Psoas muscle (tissue), 8 donors: Measurements from ENCODE around the gene HRC. TPM values are rescaled to one million over a fixed set of nuclear protein-coding genes. Genes with fewer than 3 reads are reported as not detected.

Experiments
- ATAC-seq, 4 donors: fragments of 200-7000 bp; cut with Tn5 transposase; one replicate each; pipeline ENCODE4 v1.9.1; 2020; ENCODE audit warnings: moderate library complexity in 3 of 4, mild to moderate bottlenecking in 2 of 4
- DNase-seq, 2 donors: peaks; one replicate each; pipeline ENCODE4 v3.0.0-alpha.2; 2020
- H3K27ac ChIP-seq: fragments of 200-600 bp; one replicate; pipeline ENCODE4 v1.8.0; 2022
- H3K27me3 ChIP-seq, 3 donors: fragments of 200-600 bp in 1 of 3; one replicate each; pipeline versions ENCODE4 v1.6.1 to v1.8.0; 2013 to 2022; ENCODE audit warnings: low read length in 2 of 3, mild to moderate bottlenecking in 2 of 3, moderate library complexity in 1 of 3; ENCODE audit not compliant: insufficient read depth in 3 of 3
- H3K36me3 ChIP-seq, 2 donors: fragments of 200-600 bp in 1 of 2; one replicate each; pipeline versions ENCODE4 v1.6.1 to v1.8.0; 2013 to 2022; ENCODE audit warnings: low read depth in 1 of 2, mild to moderate bottlenecking in 1 of 2, moderate library complexity in 1 of 2; ENCODE audit not compliant: insufficient read depth in 1 of 2
- H3K4me1 ChIP-seq: fragments of 200-600 bp; one replicate; pipeline ENCODE4 v1.8.0; 2022
- H3K4me3 ChIP-seq: fragments of 200-600 bp; one replicate; pipeline ENCODE4 v1.8.0; 2022; ENCODE audit warnings: mild to moderate bottlenecking
- H3K9me3 ChIP-seq: fragments of 200-600 bp; one replicate; pipeline ENCODE4 v1.8.0; 2022
- CTCF ChIP-seq: fragments of 200-600 bp; IDR thresholded peaks from one replicate; pipeline ENCODE4 v1.8.0; 2022; ENCODE audit warnings: antibody characterized with exemption
- WGBS, 3 donors: extraction: QIAGEN DNeasy Blood & Tissue Kit; methylation state at CpG; one replicate each; pipeline versions ENCODE4 v1.1.6 to v1.1.7; 2013; 5-methylcytosine and 5-hydroxymethylcytosine counted together
- intact Hi-C, 2 donors: fragments of 100-400 bp; cut with DNase I; formaldehyde crosslinking; loops; one replicate each; pipeline versions ENCODE4 v1.11.0 to v1.14.2; 2022
- long read RNA-seq, 2 donors: library from polyadenylated mRNA; unstranded; transcript quantifications; one replicate each; pipeline ENCODE4 v2.0.0, GENCODE V29; 2021
- polyA plus RNA-seq, 3 donors: library from polyadenylated mRNA; stranded (reverse); fragments of 200-250 nt; gene quantifications; one replicate each; pipeline ENCODE4 v1.2.3, GENCODE V29; 2013
- total RNA-seq, 4 donors: library from RNA; stranded (reverse); fragmentation: NEBNext Ultra II Directional in 2 of 4; extraction: Animal tissue kit (Norgen Biotek cat#: 25700) in 2 of 4; gene quantifications; one replicate each; pipeline versions ENCODE4 v1.2.1 to v1.2.4, GENCODE V29; 2021 to 2023
- donor health status: healthy with polysubstance abuse.
- donor health status: DM: no; HTN: no; CAD: no; lungs with moderate emphysema.
- donor health status: Bipolar disorder and iron deficiency.
- donor health status: healthy.
- donor health status: DM: yes; HTN: yes; CAD: no.
- donor health status: DM: no; HTN: no; CAD: no.
- donor health status: DM: no; HTN: no; CAD: no.
- donor health status: DM: yes; HTN: yes; CAD: no.

HRC gene
- 100 to 1,000 TPM; 250 to 405 (median 298) TPM for total RNA-seq
- 100 to 1,000 TPM in 2 of 3 donors, 10 to 100 TPM in 1; 32.9 to 160 (median 105) TPM for polyA plus RNA-seq
- long read RNA-seq, donor 1, transcript HRC-201 (6 exons, 2,385 nt): major isoform, 214 of 282 reads
- long read RNA-seq, donor 1, transcript HRC-204 (4 exons, 303 nt): minor isoform, 6 of 282 reads
- long read RNA-seq, donor 1, partial matches to known transcripts: 1 of 282 reads
- long read RNA-seq, donor 1, other reads (novel, unspliced or antisense): 61 of 282 reads
- long read RNA-seq, donor 2, transcript HRC-201 (6 exons, 2,385 nt): major isoform, 247 of 314 reads
- long read RNA-seq, donor 2, partial matches to known transcripts: 4 of 314 reads
- long read RNA-seq, donor 2, other reads (novel, unspliced or antisense): 62 of 314 reads

GRCh38 chr19:49155005-49155819, at the start of gene HRC:
Gene HRC, minus strand, starts transcription at chr19:49155396. Its CDS starts 159 bp downstream, at chr19:49155237.
- H3K36me3 ChIP-seq: no peaks in the 10 kb centered on the region
- peak; percentile 76 to 80 (median 78) for ATAC-seq
- peaks cover 30% of the 10 kb centered on the region for H3K4me1 ChIP-seq
- intact Hi-C loops: loop anchor here (5.0 to 10.0 kb wide), 2 partner anchors 42 to 160 kb away; partner anchors contain the start of genes GYS1 (in 1 of the 2) and RUVBL2 (in 1 of the 2)
- no peaks in the 10 kb centered on the region for H3K9me3 ChIP-seq
- peak within 1 kb of the TSS; percentile 77 for H3K4me3 ChIP-seq
- 17 to 33% (median 17%) methylated on average over 19 of the region's 19 CpGs for WGBS, 3 donors
- peak within 1 kb of the TSS; percentile 99 for H3K27ac ChIP-seq
- DNase-seq: peak; percentile 67 to 91
- no peak for TF ChIP-seq CTCF
- no peaks in the 10 kb centered on the region for H3K27me3 ChIP-seq

- no peaks in the 10 kb centered on the region for H3K9me3 ChIP-seq
- H3K27ac ChIP-seq: no peak overlapping the region
- no peak overlapping the region for H3K4me3 ChIP-seq
- 92 to 94% (median 93%) methylated on average over 7 of the region's 7 CpGs for WGBS, 3 donors
- TF ChIP-seq CTCF: no peak
- H3K36me3 ChIP-seq: peaks cover 5 to 73% of the 10 kb centered on the region in 2 donors
- no peaks in the 10 kb centered on the region for H3K27me3 ChIP-seq
- DNase-seq: no peak
- intact Hi-C loops: loop anchor here (5.0 to 10.0 kb wide), 2 partner anchors 34 to 206 kb away; partner anchors contain the start of genes GYS1 (in 2 of the 2) and RUVBL2 (in 2 of the 2)
- no peak for ATAC-seq
- peaks cover 13% of the 10 kb centered on the region for H3K4me1 ChIP-seq
Measured at GRCh38 chr19:49201042-49201441, 45.8 kb upstream of the HRC start.

- Histone ChIP-seq H3K27ac (no peak overlapping the region), H3K9me3 (no peaks in the 10 kb centered on the region), H3K27me3 (no peaks in the 10 kb centered on the region), H3K4me1 (peaks cover 13% of the 10 kb centered on the region), H3K36me3 (peaks cover 5 to 66% of the 10 kb centered on the region in 2 donors), H3K4me3 (no peak overlapping the region)
- DNase-seq (peak in 1 of 2 donors; percentile 55), ATAC-seq (peak in 3 of 4 donors; percentile 36 to 41 (median 41))
- WGBS, 3 donors: 87 to 89% (median 87%) methylated on average over 29 of the region's 29 CpGs
- intact Hi-C loops: loop anchor here (5.0 to 10.0 kb wide), 2 partner anchors 33 to 206 kb away; partner anchors contain the start of genes GYS1 (in 2 of the 2) and RUVBL2 (in 2 of the 2)
- no peak for TF ChIP-seq CTCF
Measured at GRCh38 chr19:49200238-49200862, 45.2 kb upstream of the HRC start.

GRCh38 chr19:49196527-49197240, 41.5 kb upstream of the HRC start:
- WGBS, 3 donors: 46 to 53% (median 46%) methylated on average over 37 to 40 of the region's 40 CpGs
- no peaks in the 10 kb centered on the region for H3K9me3 ChIP-seq
- intact Hi-C loops: loop anchor here (5.0 kb wide), 2 partner anchors 39 to 99 kb away; partner anchors contain the start of genes HRC (in 2 of the 2) and TRPM4 (in 2 of the 2)
- peaks cover 0 to 56% of the 10 kb centered on the region in 2 donors for H3K36me3 ChIP-seq
- ATAC-seq (peak; percentile 87 to 94 (median 92)), DNase-seq (peak; percentile 64 to 83)
- TF ChIP-seq CTCF: no peak
- peaks cover 10% of the 10 kb centered on the region for H3K4me1 ChIP-seq
- peak overlapping the region; percentile 82 for H3K27ac ChIP-seq
- peak overlapping the region; percentile 56 for H3K4me3 ChIP-seq
- H3K27me3 ChIP-seq: no peaks in the 10 kb centered on the region
